HepG2 (cell line): ENCODE results near the gene BPIFB6. TPM values are rescaled to one million over a fixed set of nuclear protein-coding genes. Genes with fewer than 3 reads are reported as not detected.
A peak's percentile ranks its signal among the peaks of the same experiment; 100 is the strongest.

Experiments used
- ATAC-seq: fragments of 200-7000 bp; cut with Tn5 transposase; 3 replicates; pipeline ENCODE4 v1.9.1; 2020; ENCODE audit warnings: mild to moderate bottlenecking, moderate library complexity
- BruUV-seq: library from RNA; stranded (reverse); fragments of 400-500 nt; replicated peaks from 2 replicates; lab custom pipeline; 2021; lab: Mats Ljungman, UMichigan
- CTCF ChIA-PET: fragments of 300-600 bp; formaldehyde crosslinking; extraction: SDS; loops from one replicate; lab custom pipeline; 2021; ENCODE audit warnings: low total read pairs, inconsistent platforms, low intra/inter-chr PET ratio; lab: Yijun Ruan, JAX
- POLR2A ChIA-PET: fragments of 350-600 bp; sonication (Branson Sonifier 250); formaldehyde crosslinking; loops from one replicate; lab custom pipeline; 2020; ENCODE audit warnings: antibody characterized with exemption, inconsistent platforms; lab: Yijun Ruan, JAX
- DNase-seq: peaks from one replicate; pipeline ENCODE4 v3.0.0-alpha.2; 2015; ENCODE audit warnings: low spot score
- FAIRE-seq: peaks from 3 replicates; lab custom pipeline; 2011; peaks lifted over from hg19 to GRCh38; lab: Jason Lieb, UNC
- H2AFZ ChIP-seq: one replicate; pipeline ENCODE4 v1.6.1; 2011; ENCODE audit warnings: low read length, inconsistent platforms
- H3K27ac ChIP-seq: fragments of 300-600 bp; 3 replicates; pipeline ENCODE4 v1.8.0; 2011; ENCODE audit warnings: mixed run types, mild to moderate bottlenecking, mixed read lengths, low read length, inconsistent platforms; ENCODE audit not compliant: insufficient read depth; ENCODE audit errors: extremely low read length
- H3K27me3 ChIP-seq, 2 experiments: fragments of 200-600 bp in 1 of 2; 2 replicates in 1 of 2; 3 replicates in 1 of 2; pipeline versions ENCODE4 v1.6.0 to v1.8.0; 2011; ENCODE audit warnings: low read length in 2 of 2, mild to moderate bottlenecking in 2 of 2, moderate library complexity in 2 of 2, inconsistent platforms in 1 of 2; ENCODE audit not compliant: insufficient read depth in 2 of 2, control insufficient read depth in 1 of 2
- H3K36me3 ChIP-seq, 2 experiments: fragments of 200-600 bp in 1 of 2; replicated peaks in 1 of 2; 2 replicates in 1 of 2; 3 replicates in 1 of 2; pipeline versions ENCODE4 v1.5.1 to v1.8.0; 2011; ENCODE audit warnings: low read length in 2 of 2, inconsistent platforms in 1 of 2; ENCODE audit not compliant: insufficient read depth in 2 of 2, control insufficient read depth in 1 of 2
- H3K4me1 ChIP-seq: 2 replicates; pipeline ENCODE4 v1.5.1; 2012; ENCODE audit warnings: low read length, inconsistent platforms; ENCODE audit not compliant: insufficient read depth
- H3K4me2 ChIP-seq: 2 replicates; pipeline ENCODE4 v1.6.0; 2011; ENCODE audit warnings: low read depth, low read length, inconsistent platforms
- H3K4me3 ChIP-seq, 3 experiments: fragments of 200-600 bp in 1 of 3; sonication (generic), shearing (Covaris generic) in 1 of 3; replicated peaks in 1 of 3; 2 replicates each; pipeline ENCODE4 v1.5.1; 2011 to 2016; ENCODE audit warnings: low read length in 3 of 3, inconsistent platforms in 2 of 3, low read depth in 2 of 3, mild to moderate bottlenecking in 2 of 3, control low read depth in 1 of 3, mixed read lengths in 1 of 3; ENCODE audit not compliant: insufficient read depth in 1 of 3
- H3K79me2 ChIP-seq: one replicate; pipeline ENCODE4 v1.6.1; 2011; ENCODE audit warnings: low read length, inconsistent platforms; ENCODE audit not compliant: insufficient read depth
- H3K9ac ChIP-seq: 2 replicates; pipeline ENCODE4 v1.6.0; 2011; ENCODE audit warnings: mild to moderate bottlenecking, low read depth, low read length, inconsistent platforms; ENCODE audit not compliant: insufficient read depth
- H3K9me3 ChIP-seq: 2 replicates; pipeline ENCODE4 v1.5.1; 2012; ENCODE audit warnings: mild to moderate bottlenecking, low read length
- H4K20me1 ChIP-seq: 2 replicates; pipeline ENCODE4 v1.6.0; 2011; ENCODE audit warnings: inconsistent platforms, mild to moderate bottlenecking, low read length, moderate library complexity; ENCODE audit not compliant: insufficient read depth
- FOXC1 ChIP-seq: sonication (generic); formaldehyde crosslinking; IDR thresholded peaks from 2 replicates; pipeline ENCODE4 v1.8.0; 2022; ENCODE audit warnings: mild to moderate bottlenecking, missing genetic modification reagents, borderline replicate concordance
- MIXL1 ChIP-seq: IDR thresholded peaks from 2 replicates; pipeline ENCODE4 v1.6.1; 2016
- NONO ChIP-seq, 2 experiments: fragments of 450-650 bp in 1 of 2; sonication (generic) in 1 of 2; formaldehyde crosslinking in 1 of 2; IDR thresholded peaks in 1 of 2; conservative IDR thresholded peaks in 1 of 2; 2 replicates each; pipeline versions ENCODE4 v1.6.1 to v1.8.0; 2017 to 2022; ENCODE audit warnings: mild to moderate bottlenecking in 1 of 2, missing genetic modification reagents in 1 of 2, moderate library complexity in 1 of 2
- POLR2AphosphoS5 ChIP-seq: IDR thresholded peaks from 2 replicates; pipeline ENCODE4 v1.6.1; 2012; ENCODE audit warnings: low read depth, low read length
- POLR2G ChIP-seq: fragments of 200-400 bp; formaldehyde crosslinking; IDR thresholded peaks from 2 replicates; pipeline ENCODE4 v1.6.1; 2018; ENCODE audit warnings: mild to moderate bottlenecking, low read depth, low read length, moderate library complexity
- PTBP1 ChIP-seq: fragments of 200-400 bp; formaldehyde crosslinking; IDR thresholded peaks from 2 replicates; pipeline ENCODE4 v1.6.1; 2018; ENCODE audit warnings: low read length, low read depth; ENCODE audit not compliant: poor library complexity, severe bottlenecking
- RBFOX2 ChIP-seq: fragments of 200-400 bp; formaldehyde crosslinking; IDR thresholded peaks from 2 replicates; pipeline ENCODE4 v1.6.1; 2017; ENCODE audit warnings: low read depth, mild to moderate bottlenecking, low read length
- ZNF629 ChIP-seq: sonication (generic); formaldehyde crosslinking; conservative IDR thresholded peaks from 2 replicates; pipeline ENCODE4 v1.5.0; 2020; ENCODE audit warnings: missing genetic modification reagents
- WGBS: methylation state at CpG from one replicate; pipeline ENCODE4 v1.1.6; 2017; ENCODE audit warnings: low lambda C conversion rate; 5-methylcytosine and 5-hydroxymethylcytosine counted together
- in situ Hi-C: cut with HindIII; loops from 2 replicates; pipeline ENCODE4 v1.10.0; 2017; ENCODE audit warnings: low pct_unique_long_range_greater_than_20kb; ENCODE audit not compliant: extremely low pct_ligation_motif_present
- intact Hi-C: fragments of 100-400 bp; cut with micrococcal nuclease; formaldehyde crosslinking; loops from one replicate; pipeline ENCODE4 v1.10.0; 2022; ENCODE audit not compliant: unreplicated experiment
- polyA plus RNA-seq, 8 experiments: library from polyadenylated mRNA; depleted of rRNA in 3 of 8; stranded (reverse) in 7 of 8; unstranded in 1 of 8; fragments of >200 nt; fragmentation: Illumina TruSeq in 4 of 8; extraction: Trizol in 4 of 8; gene quantifications; 2 replicates each; pipeline versions ENCODE4 v1.2.1 to v1.2.3, GENCODE V29; 2011 to 2016; ENCODE audit warnings: low read depth in 4 of 8, missing spikeins in 1 of 8, mixed read lengths in 1 of 8; ENCODE audit not compliant: insufficient read depth in 1 of 8
- total RNA-seq, 5 experiments: library from RNA; depleted of rRNA; stranded (reverse); fragments of >200 nt; fragmentation: Illumina TruSeq; extraction: Trizol; gene quantifications; 2 replicates each; pipeline ENCODE4 v1.2.3, GENCODE V29; 2016; ENCODE audit warnings: low read depth in 1 of 5
- TF ChIP-seq, protein P1 (sequence below): sonication (generic); formaldehyde crosslinking; IDR thresholded peaks from 2 replicates; pipeline ENCODE4 v1.4.0; 2020; ENCODE audit warnings: missing genetic modification reagents
- TF ChIP-seq, protein P2 (sequence below): sonication (generic); formaldehyde crosslinking; IDR thresholded peaks from 2 replicates; pipeline ENCODE4 v1.5.0; 2020; ENCODE audit warnings: mild to moderate bottlenecking, missing genetic modification reagents, borderline replicate concordance
- TF ChIP-seq, protein P3 (sequence below): fragments of 450-650 bp; IDR thresholded peaks from 2 replicates; pipeline ENCODE4 v1.6.1; 2017

BPIFB6 gene
- total and polyA plus RNA-seq, 2 of the 13 experiments (the other 11 are each of a cell fraction or from before 2014, with no cell fraction given): 0.13 to 1.7 TPM

DNA sequence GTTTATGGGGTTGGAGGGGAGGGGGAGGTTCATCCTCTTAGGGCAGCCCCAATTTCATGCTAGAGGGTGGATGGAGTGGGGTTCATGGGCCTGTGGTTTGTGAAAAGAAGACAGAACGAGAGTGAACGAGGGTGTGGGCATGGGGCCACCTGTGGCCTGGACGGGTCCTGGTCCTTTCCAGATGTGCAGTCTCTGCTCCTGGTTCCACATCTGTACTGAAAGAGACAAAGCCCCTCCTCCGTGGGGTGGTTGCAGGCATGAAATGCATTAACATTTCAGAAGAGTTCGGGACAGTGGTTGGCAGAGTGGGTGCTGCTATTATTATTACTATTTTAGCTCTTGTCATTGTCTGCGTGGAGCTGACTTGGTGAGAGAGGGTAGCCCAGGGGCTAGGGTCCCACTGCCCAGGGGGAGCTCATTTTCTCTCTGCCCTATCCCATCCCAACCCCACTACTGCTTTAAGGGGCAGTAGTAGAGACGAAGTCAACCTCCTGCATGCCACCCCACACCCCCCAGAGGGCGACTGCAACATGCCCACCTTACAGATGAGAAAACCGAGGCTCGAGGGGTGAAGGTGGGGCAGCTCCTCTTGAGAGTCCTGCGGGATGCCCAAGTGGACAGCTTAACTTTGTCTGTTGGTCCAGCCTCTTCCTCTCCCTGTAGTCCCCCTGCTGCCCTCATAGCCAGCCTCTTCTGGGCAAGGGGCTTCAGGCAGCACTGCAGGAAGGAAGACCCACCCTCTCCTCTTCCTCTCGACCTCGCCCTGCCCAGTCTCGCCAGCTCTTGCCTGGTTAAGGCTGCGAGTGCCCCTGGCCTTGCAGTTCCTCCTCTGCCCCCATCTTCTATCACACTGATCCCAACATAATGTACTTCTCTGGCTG, 15.5 kb upstream of the BPIFB6 start (continued):
- 0 out of 2 replicates have a peak, but pooled peaks have one; percentile 17 for TF ChIP-seq FOXC1 (CRISPR knock-in tag)
- peak; percentile 97 for TF ChIP-seq ZNF629 (CRISPR knock-in tag)
- TF ChIP-seq, protein P1, sequence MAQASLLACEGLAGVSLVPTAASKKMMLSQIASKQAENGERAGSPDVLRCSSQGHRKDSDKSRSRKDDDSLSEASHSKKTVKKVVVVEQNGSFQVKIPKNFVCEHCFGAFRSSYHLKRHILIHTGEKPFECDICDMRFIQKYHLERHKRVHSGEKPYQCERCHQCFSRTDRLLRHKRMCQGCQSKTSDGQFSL (CRISPR knock-in tag): no peak
- peak; percentile 77 for TF ChIP-seq RBFOX2

DNA sequence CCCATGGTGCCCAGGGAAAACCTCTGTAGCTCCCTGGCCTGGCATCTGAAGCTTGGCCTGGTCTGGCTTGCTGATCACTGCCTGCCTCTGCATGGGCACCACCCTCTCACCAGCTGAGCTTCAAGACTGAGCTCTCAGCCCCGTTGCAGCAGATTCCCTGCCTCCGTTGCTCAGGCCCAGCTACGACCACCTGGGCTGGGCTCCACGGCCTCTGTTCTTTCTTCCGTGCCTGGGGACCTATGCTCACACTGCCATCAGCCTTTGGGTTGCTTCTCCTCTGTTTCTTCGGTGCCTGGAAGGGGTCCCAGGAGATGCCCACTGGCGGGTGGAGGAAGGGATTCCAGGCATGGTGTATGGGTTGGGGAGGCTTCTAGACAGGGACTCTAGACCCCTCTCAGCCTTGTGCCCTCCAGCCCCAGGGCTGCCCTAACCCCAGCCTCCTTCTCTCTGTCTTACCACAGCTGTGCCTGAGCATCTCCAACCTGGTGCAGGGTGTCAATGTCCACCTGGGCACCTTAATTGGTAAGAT, 14.8 kb upstream of the BPIFB6 start:
- in situ Hi-C loops (no loop called here), intact Hi-C loops (no loop called here)
- CTCF ChIA-PET: no interaction called here
- WGBS: 97% methylated on average over 7 of the region's 7 CpGs
- H3K9me3 ChIP-seq: no peaks in the 10 kb centered on the region
- H3K27ac ChIP-seq: peak overlapping the region; percentile 3
- no peak overlapping the region; the same call in 1 of the 2 replicates for H3K9ac ChIP-seq
- no peak overlapping the region for H3K4me3 ChIP-seq
- BruUV-seq: no TSS peak
- H3K4me2 ChIP-seq: no peak overlapping the region
- no peak for FAIRE-seq
- peaks cover 16% of the 10 kb centered on the region for H3K4me1 ChIP-seq
- POLR2A ChIA-PET: interaction anchor here (2.8 kb wide), 1 partner anchor 10 kb away, joined by 9 read pairs; no protein-coding TSS in a partner anchor
- no peaks in the 10 kb centered on the region for H3K79me2 ChIP-seq
- peak; percentile 4; the same call in 1 of the 3 replicates for ATAC-seq
- H3K27me3 ChIP-seq: no peaks in the 10 kb centered on the region
- H2AFZ ChIP-seq: no peak overlapping the region
- H3K36me3 ChIP-seq: peaks cover 68 to 94% of the 10 kb centered on the region in 2 experiments
- H4K20me1 ChIP-seq: peaks cover 21% of the 10 kb centered on the region; the same call in 1 of the 2 replicates
- no peak for DNase-seq
- peak; percentile 37 for TF ChIP-seq POLR2AphosphoS5
- no peak for TF ChIP-seq NONO (IDR thresholded peaks at IDR 0.05)
- TF ChIP-seq NONO (CRISPR knock-in tag; conservative IDR thresholded peaks at IDR 0.05): peak; percentile 33; the same call in 1 of the 2 replicates
- TF ChIP-seq, protein P2, sequence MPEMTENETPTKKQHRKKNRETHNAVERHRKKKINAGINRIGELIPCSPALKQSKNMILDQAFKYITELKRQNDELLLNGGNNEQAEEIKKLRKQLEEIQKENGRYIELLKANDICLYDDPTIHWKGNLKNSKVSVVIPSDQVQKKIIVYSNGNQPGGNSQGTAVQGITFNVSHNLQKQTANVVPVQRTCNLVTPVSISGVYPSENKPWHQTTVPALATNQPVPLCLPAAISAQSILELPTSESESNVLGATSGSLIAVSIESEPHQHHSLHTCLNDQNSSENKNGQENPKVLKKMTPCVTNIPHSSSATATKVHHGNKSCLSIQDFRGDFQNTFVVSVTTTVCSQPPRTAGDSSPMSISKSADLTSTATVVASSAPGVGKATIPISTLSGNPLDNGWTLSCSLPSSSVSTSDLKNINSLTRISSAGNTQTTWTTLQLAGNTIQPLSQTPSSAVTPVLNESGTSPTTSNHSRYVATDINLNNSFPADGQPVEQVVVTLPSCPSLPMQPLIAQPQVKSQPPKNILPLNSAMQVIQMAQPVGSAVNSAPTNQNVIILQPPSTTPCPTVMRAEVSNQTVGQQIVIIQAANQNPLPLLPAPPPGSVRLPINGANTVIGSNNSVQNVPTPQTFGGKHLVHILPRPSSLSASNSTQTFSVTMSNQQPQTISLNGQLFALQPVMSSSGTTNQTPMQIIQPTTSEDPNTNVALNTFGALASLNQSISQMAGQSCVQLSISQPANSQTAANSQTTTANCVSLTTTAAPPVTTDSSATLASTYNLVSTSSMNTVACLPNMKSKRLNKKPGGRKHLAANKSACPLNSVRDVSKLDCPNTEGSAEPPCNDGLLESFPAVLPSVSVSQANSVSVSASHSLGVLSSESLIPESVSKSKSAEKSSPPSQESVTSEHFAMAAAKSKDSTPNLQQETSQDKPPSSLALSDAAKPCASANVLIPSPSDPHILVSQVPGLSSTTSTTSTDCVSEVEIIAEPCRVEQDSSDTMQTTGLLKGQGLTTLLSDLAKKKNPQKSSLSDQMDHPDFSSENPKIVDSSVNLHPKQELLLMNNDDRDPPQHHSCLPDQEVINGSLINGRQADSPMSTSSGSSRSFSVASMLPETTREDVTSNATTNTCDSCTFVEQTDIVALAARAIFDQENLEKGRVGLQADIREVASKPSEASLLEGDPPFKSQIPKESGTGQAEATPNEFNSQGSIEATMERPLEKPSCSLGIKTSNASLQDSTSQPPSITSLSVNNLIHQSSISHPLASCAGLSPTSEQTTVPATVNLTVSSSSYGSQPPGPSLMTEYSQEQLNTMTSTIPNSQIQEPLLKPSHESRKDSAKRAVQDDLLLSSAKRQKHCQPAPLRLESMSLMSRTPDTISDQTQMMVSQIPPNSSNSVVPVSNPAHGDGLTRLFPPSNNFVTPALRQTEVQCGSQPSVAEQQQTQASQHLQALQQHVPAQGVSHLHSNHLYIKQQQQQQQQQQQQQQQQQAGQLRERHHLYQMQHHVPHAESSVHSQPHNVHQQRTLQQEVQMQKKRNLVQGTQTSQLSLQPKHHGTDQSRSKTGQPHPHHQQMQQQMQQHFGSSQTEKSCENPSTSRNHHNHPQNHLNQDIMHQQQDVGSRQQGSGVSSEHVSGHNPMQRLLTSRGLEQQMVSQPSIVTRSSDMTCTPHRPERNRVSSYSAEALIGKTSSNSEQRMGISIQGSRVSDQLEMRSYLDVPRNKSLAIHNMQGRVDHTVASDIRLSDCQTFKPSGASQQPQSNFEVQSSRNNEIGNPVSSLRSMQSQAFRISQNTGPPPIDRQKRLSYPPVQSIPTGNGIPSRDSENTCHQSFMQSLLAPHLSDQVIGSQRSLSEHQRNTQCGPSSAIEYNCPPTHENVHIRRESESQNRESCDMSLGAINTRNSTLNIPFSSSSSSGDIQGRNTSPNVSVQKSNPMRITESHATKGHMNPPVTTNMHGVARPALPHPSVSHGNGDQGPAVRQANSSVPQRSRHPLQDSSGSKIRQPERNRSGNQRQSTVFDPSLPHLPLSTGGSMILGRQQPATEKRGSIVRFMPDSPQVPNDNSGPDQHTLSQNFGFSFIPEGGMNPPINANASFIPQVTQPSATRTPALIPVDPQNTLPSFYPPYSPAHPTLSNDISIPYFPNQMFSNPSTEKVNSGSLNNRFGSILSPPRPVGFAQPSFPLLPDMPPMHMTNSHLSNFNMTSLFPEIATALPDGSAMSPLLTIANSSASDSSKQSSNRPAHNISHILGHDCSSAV (CRISPR knock-in tag): no peak
- no peak for TF ChIP-seq MIXL1 (CRISPR knock-in tag)
- peak; percentile 61 for TF ChIP-seq POLR2G
- TF ChIP-seq, protein P3, sequence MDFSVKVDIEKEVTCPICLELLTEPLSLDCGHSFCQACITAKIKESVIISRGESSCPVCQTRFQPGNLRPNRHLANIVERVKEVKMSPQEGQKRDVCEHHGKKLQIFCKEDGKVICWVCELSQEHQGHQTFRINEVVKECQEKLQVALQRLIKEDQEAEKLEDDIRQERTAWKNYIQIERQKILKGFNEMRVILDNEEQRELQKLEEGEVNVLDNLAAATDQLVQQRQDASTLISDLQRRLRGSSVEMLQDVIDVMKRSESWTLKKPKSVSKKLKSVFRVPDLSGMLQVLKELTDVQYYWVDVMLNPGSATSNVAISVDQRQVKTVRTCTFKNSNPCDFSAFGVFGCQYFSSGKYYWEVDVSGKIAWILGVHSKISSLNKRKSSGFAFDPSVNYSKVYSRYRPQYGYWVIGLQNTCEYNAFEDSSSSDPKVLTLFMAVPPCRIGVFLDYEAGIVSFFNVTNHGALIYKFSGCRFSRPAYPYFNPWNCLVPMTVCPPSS: no peak
- no peak for TF ChIP-seq PTBP1
